Duodenal mucosa (tissue), 2 donors: Measurements from ENCODE around the gene ANXA3.
"Not testable (repeated sequence)": the region's sequence is repeated elsewhere in the genome, so short reads cannot be mapped to it uniquely, and the experiment has no call there.

ENCODE experiments used
- H3K27ac ChIP-seq: one replicate; pipeline ENCODE4 v1.7.0; 2013; ENCODE audit warnings: low read depth, low read length
- H3K27me3 ChIP-seq, 2 donors: one replicate each; pipeline ENCODE4 v1.7.0; 2013; ENCODE audit warnings: low read length in 2 of 2, control low read depth in 1 of 2; ENCODE audit not compliant: insufficient read depth in 2 of 2, control insufficient read depth in 1 of 2
- H3K36me3 ChIP-seq, 2 donors: one replicate each; pipeline ENCODE4 v1.7.0; 2013; ENCODE audit warnings: low read length in 2 of 2, control low read depth in 1 of 2; ENCODE audit not compliant: insufficient read depth in 2 of 2, control insufficient read depth in 1 of 2
- H3K4me1 ChIP-seq, 2 donors: one replicate each; pipeline ENCODE4 v1.7.0; 2013; ENCODE audit warnings: low read length in 2 of 2, control low read depth in 1 of 2; ENCODE audit not compliant: insufficient read depth in 2 of 2, control insufficient read depth in 1 of 2
- H3K4me3 ChIP-seq, 2 donors: one replicate each; pipeline ENCODE4 v1.7.0; 2013; ENCODE audit warnings: low read length in 2 of 2, low read depth in 1 of 2
- H3K9ac ChIP-seq, 2 donors: one replicate each; pipeline ENCODE4 v1.7.0; 2013; ENCODE audit warnings: low read length in 2 of 2, low read depth in 1 of 2
- H3K9me3 ChIP-seq, 2 donors: one replicate each; pipeline ENCODE4 v1.7.0; 2013; ENCODE audit warnings: low read length in 2 of 2, control low read depth in 1 of 2; ENCODE audit not compliant: control insufficient read depth in 1 of 2

ANXA3 gene

GRCh38 chr4:78591404-78591803, 39.8 kb downstream of the ANXA3 start:
- Histone ChIP-seq H3K27ac (no peak overlapping the region), H3K36me3 (no peaks in the 10 kb centered on the region), H3K9me3 (no peaks in the 10 kb centered on the region), H3K27me3 (no peaks in the 10 kb centered on the region), H3K4me1 (peaks cover 12 to 24% of the 10 kb centered on the region in 2 donors), H3K4me3 (no peak overlapping the region), H3K9ac (no peak overlapping the region)

- H3K4me1 ChIP-seq = peaks cover 12 to 25% of the 10 kb centered on the region in 2 donors
Measured at GRCh38 chr4:78592088-78592783, 40.7 kb downstream of the ANXA3 start.

GRCh38 chr4:78596111-78596742, 44.7 kb downstream of the ANXA3 start:
- Histone ChIP-seq H3K27ac (no peak overlapping the region), H3K27me3 (no peaks in the 10 kb centered on the region), H3K9ac (no peak overlapping the region), H3K4me1 (peaks cover 12 to 21% of the 10 kb centered on the region in 2 donors), H3K4me3 (no peak overlapping the region), H3K9me3 (no peaks in the 10 kb centered on the region), H3K36me3 (no peaks in the 10 kb centered on the region)

More at GRCh38 chr4:78592088-78592783, 40.7 kb downstream of the ANXA3 start:
- H3K36me3 ChIP-seq = no peaks in the 10 kb centered on the region
- H3K9ac ChIP-seq = no peak overlapping the region
- H3K27me3 ChIP-seq = no peaks in the 10 kb centered on the region
- H3K9me3 ChIP-seq = no peaks in the 10 kb centered on the region
- H3K27ac ChIP-seq = no peak overlapping the region
- no peak overlapping the region for H3K4me3 ChIP-seq

GRCh38 chr4:78598431-78598830, 46.9 kb downstream of the ANXA3 start:
- not testable (repeated sequence) for H3K36me3 ChIP-seq

GRCh38 chr4:78599147-78599546, 47.6 kb downstream of the ANXA3 start:
- Histone ChIP-seq H3K4me1 (peaks cover 9 to 11% of the 10 kb centered on the region in 2 donors), H3K9me3 (no peaks in the 10 kb centered on the region), H3K4me3 (no peak overlapping the region), H3K36me3 (no peaks in the 10 kb centered on the region), H3K27me3 (no peaks in the 10 kb centered on the region), H3K9ac (no peak overlapping the region), H3K27ac (no peak overlapping the region)

More at GRCh38 chr4:78598431-78598830, 46.9 kb downstream of the ANXA3 start:
- not testable (repeated sequence) for H3K4me3 ChIP-seq, H3K9ac ChIP-seq, H3K27ac ChIP-seq, H3K27me3 ChIP-seq, H3K9me3 ChIP-seq
- peaks cover 9 to 11% of the 10 kb centered on the region in 2 donors for H3K4me1 ChIP-seq

GRCh38 chr4:78599931-78600375, 48.4 kb downstream of the ANXA3 start:
- Histone ChIP-seq H3K27ac (no peak overlapping the region), H3K9ac (no peak overlapping the region), H3K36me3 (no peaks in the 10 kb centered on the region), H3K9me3 (no peaks in the 10 kb centered on the region), H3K4me1 (peaks cover 9 to 11% of the 10 kb centered on the region in 2 donors), H3K27me3 (no peaks in the 10 kb centered on the region), H3K4me3 (no peak overlapping the region)

GRCh38 chr4:78601013-78601412, 49.4 kb downstream of the ANXA3 start:
- Histone ChIP-seq H3K27ac (no peak overlapping the region), H3K4me3 (no peak overlapping the region), H3K4me1 (peaks cover under 1 to 5% of the 10 kb centered on the region in 2 donors), H3K9me3 (no peaks in the 10 kb centered on the region), H3K36me3 (no peaks in the 10 kb centered on the region), H3K27me3 (no peaks in the 10 kb centered on the region), H3K9ac (no peak overlapping the region)

GRCh38 chr4:78602334-78602733, 50.8 kb downstream of the ANXA3 start:
- H3K4me1 ChIP-seq = no peaks in the 10 kb centered on the region
- no peak overlapping the region for H3K4me3 ChIP-seq
- no peaks in the 10 kb centered on the region for H3K9me3 ChIP-seq
- H3K27ac ChIP-seq = no peak overlapping the region
- no peak overlapping the region for H3K9ac ChIP-seq
- H3K36me3 ChIP-seq = no peaks in the 10 kb centered on the region
- H3K27me3 ChIP-seq = no peaks in the 10 kb centered on the region

GRCh38 chr4:78603384-78603783, 51.8 kb downstream of the ANXA3 start:
- Histone ChIP-seq H3K36me3 (no peaks in the 10 kb centered on the region), H3K27me3 (no peaks in the 10 kb centered on the region), H3K4me1 (no peaks in the 10 kb centered on the region)

GRCh38 chr4:78604988-78605387, 53.4 kb downstream of the ANXA3 start:
- Histone ChIP-seq H3K9ac (no peak overlapping the region), H3K27ac (no peak overlapping the region)

More at GRCh38 chr4:78603384-78603783, 51.8 kb downstream of the ANXA3 start:
- Histone ChIP-seq H3K9ac (no peak overlapping the region), H3K27ac (no peak overlapping the region), H3K4me3 (no peak overlapping the region), H3K9me3 (no peaks in the 10 kb centered on the region)

More at GRCh38 chr4:78604988-78605387, 53.4 kb downstream of the ANXA3 start:
- H3K4me1 ChIP-seq = no peaks in the 10 kb centered on the region
- H3K27me3 ChIP-seq = no peaks in the 10 kb centered on the region
- no peaks in the 10 kb centered on the region for H3K36me3 ChIP-seq
- no peak overlapping the region for H3K4me3 ChIP-seq
- H3K9me3 ChIP-seq = no peaks in the 10 kb centered on the region
